ENCODE measurements around the gene LMBR1. TPM values are rescaled to one million over a fixed set of nuclear protein-coding genes. Genes with fewer than 3 reads are reported as not detected.

The LMBR1 gene
- polyA plus RNA-seq, 1 donor from 2014 or later: 68.9 TPM

GRCh38 chr7:156768698-156769472 is 124.1 kb downstream of the LMBR1 start:
- H3K9me2 ChIP-seq (ENCODE audit: insufficient read depth, low read length): no peaks in the 10 kb centered on the region
- H3K4me3 ChIP-seq (ENCODE audit: low read length): no peak overlapping the region
- no peaks in the 10 kb centered on the region for H3K9me3 ChIP-seq (ENCODE audit: low read length)
- H3F3A ChIP-seq (ENCODE audit: insufficient read depth, low read length, poor library complexity, severe bottlenecking): no peaks in the 10 kb centered on the region
- H3K79me2 ChIP-seq (replicated peaks; ENCODE audit: insufficient read depth, low read length): no peaks in the 10 kb centered on the region
- no peaks in the 10 kb centered on the region for H3K36me3 ChIP-seq (ENCODE audit: insufficient read depth, low read length)
- no peak overlapping the region for H3K27ac ChIP-seq (ENCODE audit: low read length)
- TF ChIP-seq SMC3 (conservative IDR thresholded peaks at IDR 0.05; ENCODE audit: poor library complexity): no peak
- TF ChIP-seq EP300 (conservative IDR thresholded peaks at IDR 0.05; ENCODE audit: poor library complexity, severe bottlenecking): no peak
- no peak for TF ChIP-seq POLR2AphosphoS5 (IDR thresholded peaks at IDR 0.05)
- TF ChIP-seq REST (IDR thresholded peaks at IDR 0.05; ENCODE audit: borderline replicate concordance): no peak
- no peak for TF ChIP-seq CTCF (IDR thresholded peaks at IDR 0.05; ENCODE audit: poor library complexity, severe bottlenecking)
- TF ChIP-seq RAD21 (conservative IDR thresholded peaks at IDR 0.05): no peak
- no peak for TF ChIP-seq TAF1 (IDR thresholded peaks at IDR 0.05; ENCODE audit: low read depth)
- no peak for TF ChIP-seq EZH2 (IDR thresholded peaks at IDR 0.05; ENCODE audit: borderline replicate concordance, insufficient read depth, low read length, poor library complexity, severe bottlenecking)
- TF ChIP-seq MXI1 (conservative IDR thresholded peaks at IDR 0.05; ENCODE audit: poor library complexity, severe bottlenecking): no peak
- no peak overlapping the region for H2AFZ ChIP-seq (ENCODE audit: low read depth, low read length)
- no peak overlapping the region for H3K9ac ChIP-seq (ENCODE audit: low read length)
- H3K4me2 ChIP-seq (ENCODE audit: low read length): no peak overlapping the region
- H4K20me1 ChIP-seq (ENCODE audit: insufficient read depth): no peaks in the 10 kb centered on the region
- no peaks in the 10 kb centered on the region for H3K27me3 ChIP-seq (ENCODE audit: insufficient read depth, low read depth, low read length)

GRCh38 chr7:156766666-156767065 is 126.3 kb downstream of the LMBR1 start:
- Histone ChIP-seq H3K9ac (ENCODE audit: low read length) (no peak overlapping the region), H2AFZ (ENCODE audit: low read depth, low read length) (no peak overlapping the region), H3K4me3 (ENCODE audit: low read length) (no peak overlapping the region), H3K79me2 (replicated peaks; ENCODE audit: insufficient read depth, low read length) (no peaks in the 10 kb centered on the region), H3K27me3 (ENCODE audit: insufficient read depth, low read depth, low read length) (no peaks in the 10 kb centered on the region), H3K9me2 (ENCODE audit: insufficient read depth, low read length) (no peaks in the 10 kb centered on the region), H3K9me3 (ENCODE audit: low read length) (no peaks in the 10 kb centered on the region), H3K36me3 (ENCODE audit: insufficient read depth, low read length) (no peaks in the 10 kb centered on the region), H3K27ac (ENCODE audit: low read length) (no peak overlapping the region), H3F3A (ENCODE audit: insufficient read depth, low read length, poor library complexity, severe bottlenecking) (no peaks in the 10 kb centered on the region), H4K20me1 (ENCODE audit: insufficient read depth) (no peaks in the 10 kb centered on the region), H3K4me2 (ENCODE audit: low read length) (no peak overlapping the region)
- TF ChIP-seq MXI1 (conservative IDR thresholded peaks at IDR 0.05; ENCODE audit: poor library complexity, severe bottlenecking): no peak
- no peak for TF ChIP-seq POLR2AphosphoS5 (IDR thresholded peaks at IDR 0.05)
- no peak for TF ChIP-seq SMC3 (conservative IDR thresholded peaks at IDR 0.05; ENCODE audit: poor library complexity)
- TF ChIP-seq EP300 (conservative IDR thresholded peaks at IDR 0.05; ENCODE audit: poor library complexity, severe bottlenecking): no peak
- no peak for TF ChIP-seq REST (IDR thresholded peaks at IDR 0.05; ENCODE audit: borderline replicate concordance)
- no peak for TF ChIP-seq CTCF (IDR thresholded peaks at IDR 0.05; ENCODE audit: poor library complexity, severe bottlenecking)
- TF ChIP-seq TAF1 (IDR thresholded peaks at IDR 0.05; ENCODE audit: low read depth): no peak
- TF ChIP-seq RAD21 (conservative IDR thresholded peaks at IDR 0.05): no peak
- TF ChIP-seq EZH2 (IDR thresholded peaks at IDR 0.05; ENCODE audit: borderline replicate concordance, insufficient read depth, low read length, poor library complexity, severe bottlenecking): no peak
